Osteoblast (primary cell): ENCODE measurements around the gene DMKN. TPM values are rescaled to one million over a fixed set of nuclear protein-coding genes. Genes with fewer than 3 reads are reported as not detected.

Experiments
- DNase-seq: peaks from one replicate; pipeline ENCODE4 v3.0.0; 2011; ENCODE audit warnings: low spot score, mixed read lengths; ENCODE audit not compliant: insufficient read length; ENCODE audit errors: missing footprints
- H2AFZ ChIP-seq: 2 replicates; pipeline ENCODE4 v1.6.0; 2011; ENCODE audit warnings: mild to moderate bottlenecking, low read length
- H3K27ac ChIP-seq: 2 replicates; pipeline ENCODE4 v1.5.1; 2011; ENCODE audit warnings: mild to moderate bottlenecking, low read depth, low read length, moderate library complexity
- H3K27me3 ChIP-seq: 2 replicates; pipeline ENCODE4 v1.6.0; 2012; ENCODE audit warnings: mild to moderate bottlenecking, control low read depth, inconsistent platforms, low read length, moderate library complexity; ENCODE audit not compliant: insufficient read depth
- H3K36me3 ChIP-seq: 2 replicates; pipeline ENCODE4 v1.5.1; 2011; ENCODE audit warnings: mild to moderate bottlenecking, low read length, control low read depth, moderate library complexity; ENCODE audit not compliant: insufficient read depth
- H3K4me1 ChIP-seq: 2 replicates; pipeline ENCODE4 v1.5.1; 2011; ENCODE audit warnings: mild to moderate bottlenecking, low read length, control low read depth, moderate library complexity; ENCODE audit not compliant: insufficient read depth
- H3K4me2 ChIP-seq: 2 replicates; pipeline ENCODE4 v1.6.0; 2011; ENCODE audit warnings: mild to moderate bottlenecking, low read length; ENCODE audit not compliant: insufficient read depth
- H3K4me3 ChIP-seq: fragments of 200-600 bp; sonication (generic); 3 replicates; pipeline ENCODE4 v1.5.1; 2012; ENCODE audit warnings: mild to moderate bottlenecking, low read length, inconsistent platforms; ENCODE audit not compliant: insufficient read depth
- H3K79me2 ChIP-seq: 2 replicates; pipeline ENCODE4 v1.6.0; 2012; ENCODE audit warnings: mild to moderate bottlenecking, low read length, control low read depth, inconsistent platforms; ENCODE audit not compliant: insufficient read depth
- H3K9me3 ChIP-seq: 2 replicates; pipeline ENCODE4 v1.5.1; 2011; ENCODE audit warnings: low read depth, low read length, control low read depth
- H4K20me1 ChIP-seq: 2 replicates; pipeline ENCODE4 v1.6.0; 2012; ENCODE audit warnings: mild to moderate bottlenecking, low read length, control low read depth; ENCODE audit not compliant: insufficient read depth
- CTCF ChIP-seq: IDR thresholded peaks from 2 replicates; pipeline ENCODE4 v1.5.1; 2011; ENCODE audit warnings: mild to moderate bottlenecking, low read depth, low read length, moderate library complexity; ENCODE audit errors: extremely low read depth
- total RNA-seq: library from RNA; depleted of rRNA; stranded (reverse); fragments of >200 nt; gene quantifications from 2 replicates; pipeline ENCODE4 v1.2.3, GENCODE V29; 2012

Gene DMKN
- total RNA-seq, 1 donor: 24.2 TPM

- TF ChIP-seq CTCF: no peak
- no peaks in the 10 kb centered on the region for H3K79me2 ChIP-seq
- H3K9me3 ChIP-seq: no peaks in the 10 kb centered on the region
- peaks cover 6% of the 10 kb centered on the region for H3K4me1 ChIP-seq
- DNase-seq: peak; percentile 73
- H3K27ac ChIP-seq: no peak within 1 kb of the TSS
- H3K4me3 ChIP-seq: peak within 1 kb of the TSS; percentile 39
- no peaks in the 10 kb centered on the region for H3K36me3 ChIP-seq
- no peaks in the 10 kb centered on the region for H4K20me1 ChIP-seq
- peak within 1 kb of the TSS; percentile 60 for H3K4me2 ChIP-seq
- H2AFZ ChIP-seq: peak within 1 kb of the TSS; percentile 47
- peaks cover 10% of the 10 kb centered on the region for H3K27me3 ChIP-seq
Observed at GRCh38 chr19:35533201-35533821, 19.9 kb upstream of the DMKN start, which contains the start of gene GAPDHS. GAPDHS (plus strand) TSS chr19:35533456; CDS start chr19:35533528, 72 bp downstream.

DNA sequence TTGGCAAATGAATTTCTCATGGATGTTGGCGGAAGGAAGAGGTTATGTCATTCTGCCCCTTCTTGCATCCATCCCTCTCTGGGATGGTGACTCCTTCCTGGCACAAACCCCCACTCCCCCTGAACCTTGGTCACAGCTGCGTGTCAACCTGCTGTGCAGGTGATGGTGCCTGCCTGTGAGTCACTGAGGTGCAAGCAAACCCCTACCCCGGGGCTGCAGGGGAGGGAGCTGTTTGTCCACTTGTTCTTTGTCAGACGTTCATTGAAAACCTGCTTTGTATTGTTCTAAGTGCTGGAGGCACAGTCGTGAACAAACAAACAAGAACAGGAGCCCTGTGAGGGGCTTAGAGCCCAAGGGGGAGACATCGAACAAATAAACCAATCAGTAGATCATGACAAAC is 17.8 kb upstream of the DMKN start:
- no peaks in the 10 kb centered on the region for H3K36me3 ChIP-seq
- DNase-seq: peak; percentile 39
- H3K79me2 ChIP-seq: no peaks in the 10 kb centered on the region
- TF ChIP-seq CTCF: no peak
- H3K4me1 ChIP-seq: peaks cover 13% of the 10 kb centered on the region
- no peak overlapping the region for H2AFZ ChIP-seq
- no peak overlapping the region for H3K4me2 ChIP-seq
- H4K20me1 ChIP-seq: no peaks in the 10 kb centered on the region
- H3K27me3 ChIP-seq: peaks cover 10% of the 10 kb centered on the region
- no peak overlapping the region for H3K27ac ChIP-seq
- H3K4me3 ChIP-seq: no peak overlapping the region
- H3K9me3 ChIP-seq: no peaks in the 10 kb centered on the region

DNA sequence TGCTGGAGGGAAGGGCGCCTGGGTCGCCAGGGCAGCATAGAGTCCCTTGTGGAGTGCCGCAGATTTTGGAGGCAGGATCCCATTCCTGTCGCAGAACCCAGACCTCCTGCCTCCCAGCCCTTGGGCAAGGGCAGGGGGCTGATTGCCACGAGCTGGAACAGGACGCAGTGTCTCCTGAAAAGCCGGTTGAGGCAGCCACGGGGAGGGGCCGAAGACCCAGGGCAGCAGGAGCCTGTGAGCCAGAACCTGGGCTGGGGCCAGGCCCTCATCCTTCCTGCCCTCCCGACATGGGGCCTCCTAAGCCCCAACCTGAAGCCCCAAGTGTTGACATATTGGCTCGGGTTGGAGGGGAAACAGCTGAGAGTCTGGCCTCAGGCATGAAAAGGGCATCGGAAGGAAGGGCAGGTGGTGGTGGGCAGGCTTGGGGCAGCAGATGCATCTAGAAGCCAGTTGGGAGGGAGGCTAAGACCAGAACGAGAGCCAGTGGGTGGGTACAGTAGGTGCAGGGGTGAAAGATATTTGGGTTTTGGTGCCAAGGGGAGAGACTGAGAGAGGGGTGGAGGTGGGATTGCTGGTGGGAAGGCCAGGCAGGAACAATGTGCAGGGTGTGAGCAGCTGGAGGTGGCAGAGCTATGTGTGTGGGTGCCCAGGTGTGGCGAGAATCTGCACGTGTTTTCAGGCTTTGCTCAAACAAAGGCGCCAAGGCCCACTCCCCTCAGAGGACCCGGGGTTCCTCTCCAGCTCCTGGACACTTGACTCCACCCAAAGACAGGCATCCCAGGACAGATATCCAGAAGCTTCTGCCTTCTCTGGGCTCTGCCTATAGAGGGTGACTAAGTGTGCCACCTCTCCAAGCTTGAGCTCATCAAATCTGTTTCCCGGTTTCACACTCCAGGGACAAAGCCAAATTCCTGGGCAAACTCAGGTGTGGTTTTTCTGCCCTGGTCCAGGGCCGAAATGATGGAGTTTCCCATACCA is 16.1 kb upstream of the DMKN start:
- Histone ChIP-seq H3K4me1 (peaks cover 13% of the 10 kb centered on the region), H3K27me3 (peaks cover 10% of the 10 kb centered on the region), H2AFZ (no peak overlapping the region), H3K9me3 (no peaks in the 10 kb centered on the region), H3K27ac (no peak overlapping the region), H3K4me3 (no peak overlapping the region), H3K79me2 (no peaks in the 10 kb centered on the region), H4K20me1 (no peaks in the 10 kb centered on the region), H3K4me2 (no peak overlapping the region), H3K36me3 (no peaks in the 10 kb centered on the region)
- TF ChIP-seq CTCF: no peak
- DNase-seq: peak; percentile 73
